ENCODE results near the gene CRKL.

- TF ChIP-seq CTCF (conservative IDR thresholded peaks at IDR 0.05; ENCODE audit: low read depth, low read length) (no peak), EZH2 (IDR thresholded peaks at IDR 0.05; ENCODE audit: borderline replicate concordance, low read depth, low read length, poor library complexity, severe bottlenecking) (no peak)
Measured at GRCh38 chr22:20965104-20965887, 48.1 kb downstream of the CRKL start.

Measured in A673 (cell line).